HG03342 (cell line): ENCODE data around the gene PRXL2B.
"Not testable (repeated sequence)": the region's sequence is repeated elsewhere in the genome, so short reads cannot be mapped to it uniquely, and the experiment has no call there.

Experiments
- ATAC-seq: cut with Tn5 transposase; IDR thresholded peaks from one replicate; pipeline ENCODE4 v1.9.1; 2021; ENCODE audit warnings: mild to moderate bottlenecking, moderate library complexity; ENCODE audit not compliant: unreplicated experiment

Gene PRXL2B

DNA sequence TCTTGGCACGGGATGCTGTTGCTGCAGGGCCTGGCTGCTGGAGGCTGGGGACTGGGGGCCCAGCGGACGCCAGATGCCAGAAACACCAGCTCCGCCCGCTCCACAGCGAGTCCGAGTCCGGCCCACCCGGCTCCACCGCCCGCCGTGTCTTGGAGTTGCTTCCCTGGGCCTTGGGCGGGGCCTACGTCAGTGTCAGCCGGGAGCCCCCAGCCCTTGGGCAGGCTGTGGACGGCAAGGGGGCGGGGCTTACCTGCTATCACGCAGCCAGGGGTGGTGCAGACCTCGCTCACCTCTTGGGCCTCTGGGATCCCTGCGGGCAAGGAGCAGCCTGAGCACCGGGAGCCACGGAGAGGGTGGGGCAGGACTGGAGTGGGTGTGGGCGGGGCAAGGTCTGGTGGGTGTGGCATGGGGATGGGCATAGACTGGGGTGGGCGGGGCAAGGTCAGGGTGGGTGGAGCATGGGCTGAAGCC lies 24.5 kb downstream of the PRXL2B start:
- no peak for ATAC-seq

DNA sequence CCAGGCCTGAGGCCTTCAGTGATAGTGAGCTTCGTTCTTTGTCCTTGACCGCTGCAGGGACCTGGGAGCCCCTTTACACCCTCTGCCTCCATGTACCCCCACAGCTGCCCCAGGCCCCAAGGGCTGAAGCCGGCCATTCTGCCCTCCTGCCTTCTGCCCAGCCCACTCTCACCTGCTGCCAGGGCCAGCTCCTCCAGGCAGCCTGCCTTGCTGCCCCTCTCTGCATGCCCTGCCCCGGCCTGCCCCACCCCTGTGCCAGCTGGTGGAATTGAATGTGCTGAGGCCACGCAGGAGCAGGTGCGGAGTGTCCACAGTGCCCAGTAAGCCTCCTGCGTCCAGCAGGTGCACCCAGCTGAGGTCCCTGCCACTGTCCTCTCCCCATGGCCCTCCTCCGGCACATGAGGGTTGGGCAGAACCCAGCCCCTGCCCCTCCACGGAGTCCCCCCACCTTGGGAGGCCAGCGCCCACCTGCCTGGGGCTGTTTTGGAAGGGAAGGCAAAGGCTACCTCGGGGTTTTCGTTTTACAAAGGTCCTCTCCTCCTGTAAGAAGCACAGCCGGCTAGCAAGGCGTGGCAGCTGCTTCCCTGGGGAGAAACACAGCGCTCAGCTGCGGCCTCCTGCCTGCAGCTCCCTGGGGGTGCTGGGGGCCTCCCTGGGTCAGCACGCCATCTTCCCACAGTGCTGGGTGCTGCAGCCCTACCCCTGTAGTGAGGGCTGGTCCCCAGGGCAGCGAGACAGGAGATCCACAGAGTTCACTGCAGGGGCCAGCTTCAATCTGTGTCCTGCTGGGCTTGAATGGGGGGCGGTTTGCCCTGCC lies 25.3 kb downstream of the PRXL2B start:
- ATAC-seq: no peak

DNA sequence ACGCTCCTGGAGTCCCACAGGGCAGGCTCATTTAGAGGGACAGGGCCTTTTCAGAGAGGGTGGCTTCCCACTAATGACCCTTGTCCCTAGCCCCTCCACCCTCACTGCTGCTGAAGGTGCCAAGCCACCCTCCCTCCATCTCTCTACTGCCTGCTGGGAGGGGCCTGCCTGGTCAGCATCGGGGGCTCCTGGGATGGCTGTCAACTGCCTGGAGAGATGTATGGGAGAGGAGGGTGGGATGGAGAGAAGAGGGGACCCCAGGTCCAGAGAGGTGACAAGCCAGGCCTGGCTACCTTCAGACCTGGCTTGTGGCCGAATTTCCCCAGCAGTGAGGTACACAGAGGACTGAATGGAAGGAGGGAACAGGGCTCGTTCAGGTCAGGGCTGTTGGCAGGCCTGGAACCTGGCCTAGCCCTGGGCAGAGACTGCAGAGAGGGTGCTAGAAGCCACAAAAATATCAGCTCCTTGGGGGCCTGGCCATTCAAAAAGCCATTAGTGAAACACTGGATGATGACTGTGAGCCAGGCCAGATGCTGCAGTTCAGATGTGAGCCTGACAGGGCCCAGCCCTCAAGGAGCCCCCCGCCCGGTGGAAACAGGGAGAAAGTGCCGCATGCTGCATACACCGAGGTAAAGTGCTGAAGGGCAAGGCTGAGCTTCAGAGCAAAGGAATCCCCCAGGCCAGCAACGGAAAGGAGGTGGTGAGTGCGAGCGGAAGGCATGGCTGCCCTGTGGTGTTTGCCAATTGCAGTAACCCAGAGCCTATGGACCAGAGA lies 26.2 kb downstream of the PRXL2B start:
- no peak for ATAC-seq

DNA sequence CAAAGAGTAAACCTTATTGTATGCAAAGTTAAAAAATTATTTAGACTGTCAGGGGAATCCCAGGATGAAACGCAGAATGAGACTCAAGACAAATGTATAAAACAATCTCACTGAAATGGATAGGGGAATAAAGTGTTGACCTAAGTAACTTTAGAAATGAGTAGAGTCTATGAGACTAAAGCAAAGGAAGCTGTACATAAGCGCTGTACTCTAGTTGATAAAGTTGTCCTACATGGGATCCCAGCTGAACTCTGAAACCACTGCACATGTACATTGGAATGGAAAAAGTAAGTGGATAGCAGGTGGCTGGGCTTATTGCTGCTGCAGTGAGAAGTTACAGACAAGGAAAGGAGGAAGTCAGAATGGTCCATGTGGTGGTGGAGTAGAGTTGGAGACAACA lies 27.6 kb downstream of the PRXL2B start:
- ATAC-seq: no peak

DNA sequence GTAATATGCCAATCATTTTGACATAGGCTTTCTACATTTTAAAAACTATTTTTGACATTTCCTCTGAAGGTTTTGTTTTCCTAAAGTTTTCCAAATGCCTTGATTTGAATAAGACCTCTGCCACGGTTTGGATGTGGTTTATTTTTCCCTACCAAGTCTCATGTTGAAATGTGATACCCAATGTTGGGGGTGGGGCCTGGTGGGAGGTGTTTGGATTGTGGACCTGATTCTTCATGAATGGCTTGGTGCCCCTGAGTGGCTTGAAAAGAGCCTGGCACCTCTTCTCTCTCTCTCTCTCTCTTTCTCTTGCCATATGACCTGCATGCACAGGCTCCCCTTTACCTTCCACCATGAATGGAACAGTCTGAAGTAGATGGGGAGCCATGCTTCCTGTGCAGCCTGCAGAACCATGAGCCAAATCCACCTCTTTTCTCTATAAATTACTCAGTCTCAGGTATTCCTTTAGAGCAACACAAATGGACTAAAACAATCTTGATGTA lies 31.4 kb downstream of the PRXL2B start:
- no peak for ATAC-seq

DNA sequence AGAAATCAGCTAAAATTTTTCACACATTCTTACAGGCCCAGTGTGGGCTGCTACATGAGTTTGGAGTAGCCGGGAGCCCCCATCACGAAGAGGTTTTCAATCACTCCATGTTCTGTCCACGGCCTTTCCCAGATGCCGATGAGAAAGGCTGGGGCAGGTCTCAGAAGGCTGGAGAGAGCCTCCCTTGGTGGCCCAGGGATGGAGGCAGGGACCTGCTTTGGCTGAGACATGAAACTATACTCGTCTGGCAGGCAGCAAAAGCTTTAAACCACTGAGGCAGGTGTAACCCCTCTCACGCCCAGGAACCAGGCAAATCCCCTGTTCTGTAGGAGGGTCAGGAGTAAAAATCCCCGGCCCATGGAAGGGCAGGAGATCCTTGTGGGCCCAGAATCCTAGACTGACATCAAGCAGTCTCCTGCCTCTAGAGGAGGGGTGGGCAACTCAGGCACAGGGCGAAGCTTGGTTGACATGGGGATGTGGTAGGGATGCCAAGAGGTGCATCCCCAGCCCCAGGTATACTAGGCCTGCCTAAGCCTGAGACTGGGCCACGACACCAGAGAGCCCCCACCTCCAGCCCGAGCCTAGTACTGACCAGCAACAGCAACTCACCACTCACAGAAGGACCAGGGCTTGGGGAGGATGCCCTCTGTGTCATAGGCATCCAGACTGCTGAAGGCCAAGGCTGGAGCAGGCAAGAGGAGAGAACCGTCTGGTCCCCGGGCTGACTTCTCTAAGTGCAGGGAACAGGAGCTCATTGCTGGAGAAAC lies 37.2 kb downstream of the PRXL2B start:
- no peak for ATAC-seq

DNA sequence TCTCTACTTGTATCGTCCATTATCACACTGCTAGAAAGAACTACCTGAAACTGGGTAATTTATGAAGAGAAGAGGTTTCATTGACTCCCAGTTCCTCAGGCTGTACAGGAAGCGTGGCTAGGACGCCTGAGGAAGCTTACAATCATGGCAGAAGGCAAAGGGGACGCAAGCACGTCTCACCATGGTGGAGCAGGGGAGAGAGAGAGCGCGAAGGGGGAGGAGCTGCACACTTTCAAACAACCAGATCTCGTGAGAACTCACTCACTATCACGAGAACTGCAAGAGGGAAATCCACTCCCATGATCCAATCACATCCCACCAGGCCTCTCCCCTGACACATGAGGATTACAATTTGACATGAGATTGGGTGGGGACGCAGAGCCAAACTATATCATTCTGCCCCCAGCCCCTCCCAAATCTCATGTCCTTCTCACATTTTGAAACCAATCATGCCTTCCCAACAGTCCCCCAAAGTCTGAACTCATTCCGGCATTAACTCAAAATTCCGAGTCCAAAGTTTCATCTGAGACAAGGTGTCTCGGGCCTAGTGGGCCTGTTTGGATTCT lies 38.2 kb downstream of the PRXL2B start:
- no peak for ATAC-seq

DNA sequence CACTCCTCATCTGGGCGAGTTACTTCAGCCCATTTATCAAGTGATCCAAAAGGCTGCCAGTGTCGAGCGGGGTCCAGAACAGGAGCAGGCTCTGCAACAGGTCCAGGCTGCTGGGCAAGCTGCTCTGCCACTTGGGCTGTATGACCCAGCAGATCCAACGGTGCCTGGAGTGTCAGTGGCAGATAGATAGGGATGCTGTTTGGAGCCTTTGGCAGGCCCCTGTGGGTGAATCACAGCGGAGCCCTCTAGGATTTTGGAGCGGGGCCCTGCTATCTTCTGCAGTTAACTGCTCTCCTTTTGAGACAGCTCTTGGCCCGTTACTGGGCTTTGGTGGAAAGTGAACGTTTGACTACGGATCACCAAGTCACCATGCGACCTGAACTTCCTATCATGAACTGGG lies 38.7 kb downstream of the PRXL2B start:
- no peak for ATAC-seq

DNA sequence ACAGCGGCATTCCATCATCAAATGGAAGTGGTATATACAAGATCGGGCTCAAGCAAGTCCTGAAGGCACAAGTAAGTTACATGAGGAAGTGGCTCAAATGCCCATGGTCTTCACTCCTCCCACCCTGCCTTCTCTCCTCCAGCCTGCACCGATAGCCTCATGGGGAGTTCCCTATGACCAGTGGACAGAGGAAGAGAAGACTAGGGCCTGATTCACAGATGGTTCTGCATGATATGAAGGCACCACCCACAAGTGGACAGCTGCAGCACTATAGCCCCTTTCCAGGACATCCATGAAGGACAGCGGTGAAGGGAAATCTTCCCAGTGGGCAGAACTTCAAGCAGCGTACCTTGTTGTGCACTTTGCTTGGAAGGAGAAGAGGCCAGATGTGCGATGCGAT lies 39.2 kb downstream of the PRXL2B start:
- not testable (repeated sequence) for ATAC-seq

DNA sequence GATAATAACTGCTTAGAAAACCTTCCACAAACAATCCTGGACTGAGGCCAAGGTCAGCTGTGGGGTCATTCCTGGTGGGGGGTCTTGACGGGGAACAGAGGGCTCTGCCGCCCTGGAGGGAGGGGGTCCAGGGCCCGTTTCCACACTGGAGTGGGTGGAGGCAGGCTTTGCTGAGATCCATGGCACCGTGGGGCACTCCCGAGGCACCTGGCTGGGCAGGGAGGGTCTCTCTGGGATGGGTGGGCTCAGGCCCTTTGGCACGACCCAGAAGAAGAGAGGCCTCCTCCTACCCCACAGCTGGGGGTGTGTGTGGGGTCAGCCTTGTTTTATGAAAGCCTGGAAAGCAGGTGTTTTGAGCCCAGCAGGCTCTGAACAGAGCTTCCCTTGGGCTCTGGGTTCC lies 41.2 kb downstream of the PRXL2B start:
- ATAC-seq: no peak

DNA sequence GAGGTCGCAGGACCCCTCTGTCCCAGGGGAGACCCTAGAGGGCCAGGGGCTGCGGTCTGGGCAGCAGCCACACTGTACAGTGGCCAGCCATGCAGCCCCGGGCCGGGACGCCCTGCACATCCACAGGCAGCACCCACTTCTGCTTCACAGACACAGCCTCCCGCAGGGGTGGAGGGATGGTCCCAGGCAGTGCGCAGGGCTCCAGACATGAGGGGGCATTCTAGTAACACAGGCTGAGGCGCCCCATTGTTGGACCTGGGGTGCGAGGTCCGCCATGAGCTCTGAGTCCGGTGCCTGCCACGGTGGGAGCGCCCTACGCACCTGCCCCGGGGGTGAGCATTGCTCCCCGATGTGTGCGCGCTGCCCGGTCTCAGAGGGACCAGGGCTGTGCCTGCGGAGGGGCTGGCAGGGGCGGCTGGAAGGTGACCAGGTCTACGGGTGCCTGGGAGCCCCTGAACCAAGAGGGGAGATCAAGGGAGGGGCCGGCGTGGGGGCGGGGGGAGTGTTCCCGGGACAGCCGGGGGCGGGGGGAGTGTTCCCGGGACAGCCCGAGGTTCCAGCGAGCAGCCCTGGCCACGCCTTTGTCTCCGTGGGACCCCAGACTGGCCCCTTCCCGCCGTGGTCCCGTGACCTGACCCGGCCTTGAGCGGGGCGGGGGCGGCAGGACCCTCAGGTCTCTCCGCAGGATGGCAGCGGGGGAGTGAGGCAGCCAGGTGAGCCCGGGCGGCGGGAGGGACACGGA lies 41.8 kb downstream of the PRXL2B start:
- no peak for ATAC-seq

DNA sequence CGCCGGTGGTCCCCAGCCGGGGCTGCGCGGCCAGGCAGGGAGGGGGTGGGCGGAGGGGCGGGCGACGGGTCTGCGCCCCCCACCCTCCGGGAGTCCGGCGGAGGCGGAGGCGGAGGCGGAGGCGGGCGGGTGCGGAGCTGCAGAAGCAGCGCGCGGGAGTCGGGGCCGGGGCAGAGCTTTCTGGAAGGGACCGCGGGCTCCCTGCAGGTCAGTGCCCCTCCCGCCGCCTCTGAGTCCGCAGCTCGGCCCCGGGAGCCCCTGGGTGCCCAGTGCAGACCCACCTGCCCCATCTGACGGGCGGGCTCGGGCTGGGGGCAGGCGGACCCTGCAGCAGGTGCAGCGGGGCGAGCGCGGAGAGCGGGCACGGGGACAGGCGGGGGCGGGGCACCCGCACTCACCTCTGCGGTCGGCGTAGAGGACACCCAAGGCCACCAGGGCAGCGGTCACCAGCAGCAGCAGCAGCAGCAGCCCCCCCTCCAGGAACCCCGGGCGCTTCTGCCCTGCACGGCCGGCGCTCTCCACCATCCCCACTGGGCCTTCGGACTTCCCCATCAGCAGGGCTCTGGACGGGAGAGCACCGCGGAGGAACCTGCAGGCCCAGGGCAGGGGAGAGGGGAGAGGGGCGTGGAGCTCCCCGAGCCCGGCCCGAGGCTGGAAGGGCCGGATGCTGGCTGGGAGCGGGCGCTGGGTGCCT lies 42.5 kb downstream of the PRXL2B start:
- no peak for ATAC-seq

DNA sequence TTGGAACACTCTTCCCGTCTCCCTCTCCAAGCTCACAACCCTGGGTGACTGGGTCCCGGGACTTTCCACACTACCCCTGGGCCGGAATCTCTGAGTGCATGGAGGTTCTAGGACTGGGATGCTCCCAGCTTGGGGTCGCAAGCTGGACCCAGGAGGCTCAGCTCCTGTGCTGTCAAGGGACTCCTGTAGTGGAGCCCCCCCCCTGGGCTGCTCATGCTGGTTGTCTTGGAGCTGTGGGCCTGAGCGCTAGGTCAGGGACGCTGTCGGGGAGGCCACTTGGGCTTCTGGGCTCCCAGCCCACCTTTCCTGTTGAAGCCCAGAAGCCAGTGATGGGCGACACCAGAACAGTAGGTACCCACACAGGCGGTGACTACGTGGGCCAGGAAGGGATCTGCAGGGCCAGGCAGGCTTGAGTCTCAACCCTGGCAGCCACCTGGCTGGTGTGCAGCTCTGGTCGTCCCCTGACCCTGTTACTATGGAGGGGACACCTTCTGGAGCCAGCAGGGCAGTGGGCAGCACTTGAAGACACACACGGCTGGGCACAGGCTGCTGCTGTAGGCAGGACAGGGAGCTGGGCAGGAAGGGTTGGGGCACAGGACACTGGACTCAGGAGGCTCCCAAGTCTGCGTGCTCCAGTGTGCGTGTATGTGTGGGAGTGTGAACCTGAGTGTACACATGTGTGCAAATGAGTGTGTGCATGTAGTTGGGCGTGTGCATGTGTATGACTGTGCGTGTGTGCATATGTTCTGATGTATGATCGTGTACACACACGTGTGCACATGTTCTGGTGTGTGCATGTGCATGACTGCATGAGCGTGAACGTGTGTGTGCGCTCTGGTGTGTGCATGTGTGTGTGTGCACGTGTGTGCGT lies 43.3 kb downstream of the PRXL2B start:
- ATAC-seq: no peak

DNA sequence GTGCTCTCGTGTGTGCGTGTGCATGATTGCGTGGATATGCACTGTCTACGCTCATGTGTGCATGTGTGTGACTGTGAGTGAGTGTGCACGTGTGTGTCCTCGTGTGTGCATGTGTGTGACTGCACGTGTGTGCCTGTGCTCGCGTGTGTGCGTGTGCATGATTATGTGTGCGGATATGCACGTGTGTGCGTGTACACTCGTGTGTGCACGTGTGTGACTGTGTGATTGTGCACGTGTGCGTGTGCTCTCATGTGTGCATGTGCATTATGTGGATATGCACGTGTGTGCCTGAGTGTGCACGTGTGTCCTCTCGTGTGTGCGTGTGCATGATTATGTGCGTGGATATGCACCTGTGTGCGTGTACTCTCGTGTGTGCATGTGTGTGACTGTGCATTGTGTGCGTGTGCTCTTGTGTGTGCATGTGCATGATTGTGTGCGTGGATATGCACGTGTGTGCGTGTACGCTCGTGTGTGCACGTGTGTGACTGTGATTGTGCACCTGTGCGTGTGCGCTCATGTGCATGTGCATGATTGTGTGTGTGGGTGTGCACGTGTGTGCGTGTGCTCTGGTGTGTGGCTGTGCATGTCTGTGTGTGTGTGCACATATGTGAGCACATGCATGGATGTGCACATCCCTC lies 44.0 kb downstream of the PRXL2B start:
- ATAC-seq: no peak

DNA sequence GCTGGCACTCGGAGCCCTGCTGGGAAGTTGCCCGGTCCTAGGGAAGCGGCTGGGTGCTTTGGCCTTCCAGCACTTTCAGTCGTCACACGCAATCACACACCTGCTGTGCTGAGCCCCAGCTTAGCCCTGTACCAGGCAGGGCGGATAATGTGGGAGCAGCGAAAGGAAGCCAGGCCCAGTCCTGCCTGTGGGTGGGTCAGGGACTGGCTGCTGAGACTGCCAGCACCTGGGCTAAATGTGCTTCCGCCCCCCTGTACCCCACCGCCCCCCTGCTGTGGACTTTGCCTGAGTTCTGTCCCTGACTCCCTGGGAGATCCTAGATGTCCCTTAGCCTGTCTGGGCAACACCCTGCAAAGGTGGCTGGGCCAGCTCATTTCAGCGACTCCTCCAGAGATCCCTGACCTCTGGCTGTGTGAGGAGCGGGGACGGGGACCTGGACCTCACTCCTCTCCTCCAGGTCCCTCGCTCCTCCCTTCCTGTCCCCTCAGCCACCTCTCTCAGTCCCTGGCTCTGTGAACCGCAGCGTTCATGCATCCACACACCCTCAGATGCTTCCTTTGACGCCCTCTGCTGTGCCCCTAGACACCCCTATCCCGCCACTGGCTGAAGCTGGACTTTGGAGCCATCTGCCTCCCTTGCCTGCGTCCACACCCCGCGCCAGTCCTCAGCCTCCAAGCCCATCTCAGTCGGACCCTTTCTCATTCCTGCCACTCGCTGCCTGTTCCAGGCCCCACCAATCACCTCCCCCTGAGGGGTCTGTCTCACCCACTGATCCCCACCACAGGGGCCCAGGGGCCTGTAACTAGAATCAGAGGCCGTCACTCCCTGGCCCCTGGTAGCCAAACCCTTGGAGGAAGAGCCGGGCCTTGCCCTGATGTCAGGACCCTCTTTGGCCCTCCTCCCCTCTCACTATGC lies 44.8 kb downstream of the PRXL2B start:
- ATAC-seq: no peak

DNA sequence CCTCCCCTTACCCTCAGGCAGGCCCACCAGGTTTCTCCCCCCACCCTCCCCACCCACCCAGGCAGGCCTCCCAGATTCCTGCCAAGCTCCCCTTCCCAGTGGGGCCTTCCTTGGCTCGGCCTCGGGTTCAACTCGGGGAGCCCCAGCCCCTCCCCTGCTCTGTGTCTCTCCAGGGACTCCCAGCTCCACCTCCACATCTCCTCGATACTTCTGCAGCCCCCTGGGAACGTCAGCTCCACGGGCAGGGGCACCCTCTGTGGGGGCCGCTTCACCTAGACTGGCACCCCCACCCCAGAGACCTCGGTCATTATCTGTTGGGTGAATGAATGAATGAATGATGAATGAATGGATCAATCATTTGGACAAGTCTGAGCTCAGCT lies 45.5 kb downstream of the PRXL2B start:
- no peak for ATAC-seq
